CD14-positive monocyte (primary cell): ENCODE results near the gene MYADML2. TPM values are rescaled to one million over a fixed set of nuclear protein-coding genes. Genes with fewer than 3 reads are reported as not detected.

Source experiments
- DNase-seq, 3 donors: peaks; one replicate each; pipeline ENCODE4 v3.0.0-alpha.2; 2011 to 2022
- H2AFZ ChIP-seq: 2 replicates; pipeline ENCODE4 v1.6.0; 2012; ENCODE audit warnings: mild to moderate bottlenecking, low read depth, low read length, inconsistent platforms; ENCODE audit not compliant: insufficient read depth, poor library complexity, severe bottlenecking
- H3K27ac ChIP-seq, 2 donors: 1 replicate in 1 of 2; 2 replicates in 1 of 2; pipeline ENCODE4 v1.5.1; 2012 to 2013; ENCODE audit warnings: low read length in 2 of 2, control low read depth in 1 of 2, inconsistent platforms in 1 of 2, low read depth in 1 of 2, mild to moderate bottlenecking in 1 of 2
- H3K27me3 ChIP-seq, 2 donors: one replicate each; pipeline versions ENCODE4 v1.6.0 to v1.6.1; 2011 to 2013; ENCODE audit warnings: low read length in 2 of 2; ENCODE audit not compliant: control insufficient read depth in 2 of 2, insufficient read depth in 2 of 2
- H3K36me3 ChIP-seq, 2 donors: replicated peaks in 1 of 2; 1 replicate in 1 of 2; 2 replicates in 1 of 2; pipeline versions ENCODE4 v1.5.1 to v1.6.1; 2012 to 2013; ENCODE audit warnings: low read length in 2 of 2, control low read depth in 1 of 2, inconsistent platforms in 1 of 2, mild to moderate bottlenecking in 1 of 2; ENCODE audit not compliant: insufficient read depth in 2 of 2, control insufficient read depth in 1 of 2
- H3K4me1 ChIP-seq, 2 donors: 1 replicate in 1 of 2; 2 replicates in 1 of 2; pipeline versions ENCODE4 v1.5.1 to v1.6.1; 2012 to 2013; ENCODE audit warnings: low read length in 2 of 2, control low read depth in 1 of 2, inconsistent platforms in 1 of 2, mild to moderate bottlenecking in 1 of 2, moderate library complexity in 1 of 2; ENCODE audit not compliant: insufficient read depth in 2 of 2, control insufficient read depth in 1 of 2
- H3K4me2 ChIP-seq: replicated peaks from 2 replicates; pipeline ENCODE3; 2012; ENCODE audit warnings: low read length, moderate library complexity, mild to moderate bottlenecking; ENCODE audit not compliant: poor library complexity, severe bottlenecking; ENCODE audit errors: extremely low read depth
- H3K4me3 ChIP-seq, 3 experiments: fragments of 200-600 bp in 1 of 3; sonication (generic) in 1 of 3; replicated peaks in 1 of 3; 1 replicate in 2 of 3; 2 replicates in 1 of 3; pipeline ENCODE4 v1.5.1; 2011 to 2013; ENCODE audit warnings: low read length in 3 of 3, mild to moderate bottlenecking in 3 of 3, control low read depth in 2 of 3, low read depth in 2 of 3, inconsistent platforms in 1 of 3, moderate library complexity in 1 of 3
- H3K79me2 ChIP-seq: 2 replicates; pipeline ENCODE4 v1.6.0; 2012; ENCODE audit warnings: mild to moderate bottlenecking, control low read depth, inconsistent platforms, low read length, moderate library complexity; ENCODE audit not compliant: insufficient read depth
- H3K9ac ChIP-seq: 2 replicates; pipeline ENCODE4 v1.6.0; 2017; ENCODE audit warnings: low read length, mild to moderate bottlenecking; ENCODE audit not compliant: insufficient read depth, poor library complexity, severe bottlenecking
- H3K9me3 ChIP-seq, 2 donors: replicated peaks in 1 of 2; 1 replicate in 1 of 2; 2 replicates in 1 of 2; pipeline versions ENCODE4 v1.5.1 to v1.6.1; 2012 to 2013; ENCODE audit warnings: low read length in 2 of 2, control low read depth in 1 of 2; ENCODE audit not compliant: control insufficient read depth in 1 of 2, insufficient read depth in 1 of 2
- H4K20me1 ChIP-seq: 2 replicates; pipeline ENCODE4 v1.6.0; 2012; ENCODE audit warnings: mild to moderate bottlenecking, low read length, control low read depth, moderate library complexity; ENCODE audit not compliant: insufficient read depth
- H3K27ac Mint-ChIP-seq, 7 donors: one replicate each; pipeline ENCODE4 v1.8.0; 2020; ENCODE audit warnings: mild to moderate bottlenecking in 7 of 7, mixed read lengths in 7 of 7, moderate library complexity in 6 of 7, inconsistent platforms in 2 of 7
- H3K27me3 Mint-ChIP-seq, 3 donors: one replicate each; pipeline ENCODE4 v1.8.0; 2021 to 2022; ENCODE audit warnings: low read depth in 3 of 3, mild to moderate bottlenecking in 3 of 3, mixed read lengths in 3 of 3, moderate library complexity in 3 of 3, inconsistent platforms in 1 of 3
- H3K36me3 Mint-ChIP-seq, 2 donors: one replicate each; pipeline ENCODE4 v1.8.0; 2020; ENCODE audit warnings: mixed read lengths in 2 of 2, inconsistent platforms in 1 of 2, mild to moderate bottlenecking in 1 of 2
- H3K4me1 Mint-ChIP-seq: one replicate; pipeline ENCODE4 v1.8.0; 2020; ENCODE audit warnings: mild to moderate bottlenecking, mixed read lengths
- H3K4me3 Mint-ChIP-seq, 2 donors: one replicate each; pipeline ENCODE4 v1.8.0; 2020; ENCODE audit warnings: mild to moderate bottlenecking in 2 of 2, mixed read lengths in 2 of 2, moderate library complexity in 1 of 2
- H3K9me3 Mint-ChIP-seq, 7 donors: one replicate each; pipeline ENCODE4 v1.8.0; 2020 to 2022; ENCODE audit warnings: mixed read lengths in 7 of 7, mild to moderate bottlenecking in 6 of 7, moderate library complexity in 6 of 7, inconsistent platforms in 2 of 7
- WGBS: methylation state at CpG from one replicate; pipeline ENCODE4 v1.1.5; 2013; ENCODE audit warnings: missing lambda C conversion rate; ENCODE audit not compliant: insufficient coverage; 5-methylcytosine and 5-hydroxymethylcytosine counted together
- intact Hi-C, 2 donors: fragments of 100-400 bp; cut with micrococcal nuclease; formaldehyde crosslinking; loops; one replicate each; pipeline versions ENCODE4 v1.15.0 to v1.15.1; 2023
- polyA plus RNA-seq, 3 donors: library from polyadenylated mRNA; depleted of rRNA in 1 of 3; unstranded in 2 of 3; stranded (reverse) in 1 of 3; fragments of 300-500 nt in 2 of 3; fragments of >200 nt in 1 of 3; fragmentation: Illumina TruSeq in 2 of 3; gene quantifications; 1 replicate in 2 of 3; 2 replicates in 1 of 3; pipeline ENCODE4 v1.2.3, GENCODE V29; 2012 to 2021
- TF ChIP-seq, protein P1 (sequence below): fragments of 200-600 bp; IDR thresholded peaks from one replicate; pipeline ENCODE4 v1.8.0; 2022; ENCODE audit warnings: antibody characterized with exemption, mild to moderate bottlenecking

Gene MYADML2
- polyA plus RNA-seq, 3 donors = not detected

- Mint-ChIP-seq H3K36me3 (peaks cover 48 to 79% of the 10 kb centered on the region in 2 donors), H3K27ac (peak overlapping the region in 1 of 7 donors; percentile 64), H3K4me3 (no peak overlapping the region), H3K4me1 (peaks cover 13% of the 10 kb centered on the region), H3K9me3 (no peaks in the 10 kb centered on the region), H3K27me3 (peaks cover 0 to 1% (median 0%) of the 10 kb centered on the region in 3 donors)
- H3K9me3 ChIP-seq = no peaks in the 10 kb centered on the region
- no peak for DNase-seq
- no peak overlapping the region for H3K4me3 ChIP-seq
- no peak overlapping the region for H3K4me2 ChIP-seq
- no peak overlapping the region for H3K27ac ChIP-seq
- 98% methylated on average over 11 of the region's 21 CpGs for WGBS
- intact Hi-C loops = no loop called here
- H3K9ac ChIP-seq = no peak overlapping the region
- H2AFZ ChIP-seq = no peak overlapping the region
- peaks cover 8 to 10% of the 10 kb centered on the region in 2 donors for H3K4me1 ChIP-seq
- TF ChIP-seq, protein P1, sequence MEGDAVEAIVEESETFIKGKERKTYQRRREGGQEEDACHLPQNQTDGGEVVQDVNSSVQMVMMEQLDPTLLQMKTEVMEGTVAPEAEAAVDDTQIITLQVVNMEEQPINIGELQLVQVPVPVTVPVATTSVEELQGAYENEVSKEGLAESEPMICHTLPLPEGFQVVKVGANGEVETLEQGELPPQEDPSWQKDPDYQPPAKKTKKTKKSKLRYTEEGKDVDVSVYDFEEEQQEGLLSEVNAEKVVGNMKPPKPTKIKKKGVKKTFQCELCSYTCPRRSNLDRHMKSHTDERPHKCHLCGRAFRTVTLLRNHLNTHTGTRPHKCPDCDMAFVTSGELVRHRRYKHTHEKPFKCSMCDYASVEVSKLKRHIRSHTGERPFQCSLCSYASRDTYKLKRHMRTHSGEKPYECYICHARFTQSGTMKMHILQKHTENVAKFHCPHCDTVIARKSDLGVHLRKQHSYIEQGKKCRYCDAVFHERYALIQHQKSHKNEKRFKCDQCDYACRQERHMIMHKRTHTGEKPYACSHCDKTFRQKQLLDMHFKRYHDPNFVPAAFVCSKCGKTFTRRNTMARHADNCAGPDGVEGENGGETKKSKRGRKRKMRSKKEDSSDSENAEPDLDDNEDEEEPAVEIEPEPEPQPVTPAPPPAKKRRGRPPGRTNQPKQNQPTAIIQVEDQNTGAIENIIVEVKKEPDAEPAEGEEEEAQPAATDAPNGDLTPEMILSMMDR = no peak
- H3K27me3 ChIP-seq = no peaks in the 10 kb centered on the region
- peaks cover 10% of the 10 kb centered on the region for H4K20me1 ChIP-seq
- H3K36me3 ChIP-seq = peaks cover 39 to 44% of the 10 kb centered on the region in 2 donors
- H3K79me2 ChIP-seq = no peaks in the 10 kb centered on the region
Observed at GRCh38 chr17:81984773-81985410, 37.9 kb upstream of the MYADML2 start.

DNA sequence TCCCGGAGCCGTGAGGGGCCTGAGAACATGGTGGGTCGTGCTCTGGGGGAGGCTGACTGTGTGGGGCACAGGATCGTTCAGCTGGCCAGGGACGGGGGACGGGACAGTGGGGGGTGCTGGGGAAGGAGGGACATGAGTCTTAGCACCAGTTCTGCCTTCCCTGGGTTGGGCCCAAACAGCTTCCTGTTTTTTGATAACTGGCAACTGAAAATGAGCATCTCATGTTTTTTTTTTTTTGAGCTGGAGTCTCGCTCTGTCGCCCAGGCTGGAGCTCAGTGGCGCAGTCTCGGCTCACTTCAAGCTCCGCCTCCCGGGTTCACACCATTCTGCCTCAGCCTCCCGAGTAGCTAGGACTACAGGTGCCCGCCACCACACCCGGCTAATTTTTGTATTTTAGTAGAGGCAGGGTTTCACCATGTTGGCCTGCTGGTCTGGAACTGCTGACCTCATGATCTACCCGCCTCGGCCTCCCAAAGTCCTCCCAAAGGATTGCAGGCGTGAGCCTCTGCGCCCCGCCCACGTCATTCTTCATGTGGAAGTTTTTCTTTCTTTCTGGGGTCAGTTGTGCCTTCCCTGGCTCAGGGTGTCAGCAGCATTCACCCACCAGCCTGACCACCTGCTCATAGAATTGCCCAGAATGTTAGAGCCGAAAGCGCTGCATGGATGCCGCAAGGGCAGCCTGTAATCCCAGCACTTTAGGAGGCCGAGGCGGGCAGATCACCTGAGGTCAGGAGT, 36.8 kb upstream of the MYADML2 start:
- Histone ChIP-seq H4K20me1 (peaks cover 3% of the 10 kb centered on the region), H3K36me3 (peaks cover 37 to 45% of the 10 kb centered on the region in 2 donors), H3K4me2 (no peak overlapping the region), H2AFZ (peak overlapping the region; percentile 24), H3K27me3 (no peaks in the 10 kb centered on the region), H3K79me2 (peaks cover 6% of the 10 kb centered on the region), H3K9ac (no peak overlapping the region), H3K9me3 (no peaks in the 10 kb centered on the region), H3K4me3 (no peak overlapping the region), H3K4me1 (peaks cover 8 to 10% of the 10 kb centered on the region in 2 donors), H3K27ac (peak overlapping the region in 1 of 2 donors; percentile 36)
- Mint-ChIP-seq H3K4me3 (no peak overlapping the region), H3K27ac (peak overlapping the region in 3 of 7 donors; percentile 12 to 61 (median 26)), H3K27me3 (peaks cover 0 to 2% (median 1%) of the 10 kb centered on the region in 3 donors), H3K4me1 (peaks cover 19% of the 10 kb centered on the region), H3K9me3 (no peaks in the 10 kb centered on the region), H3K36me3 (peaks cover 49 to 82% of the 10 kb centered on the region in 2 donors)
- 67% methylated on average over 18 of the region's 26 CpGs for WGBS
- intact Hi-C loops = no loop called here
- peak; percentile 25 to 39 (median 36) for DNase-seq
- TF ChIP-seq, protein P1 = no peak
